ENCODE results near the gene ELAC1.
A peak's percentile ranks its signal among the peaks of the same experiment; 100 is the strongest.

The ELAC1 gene

DNA sequence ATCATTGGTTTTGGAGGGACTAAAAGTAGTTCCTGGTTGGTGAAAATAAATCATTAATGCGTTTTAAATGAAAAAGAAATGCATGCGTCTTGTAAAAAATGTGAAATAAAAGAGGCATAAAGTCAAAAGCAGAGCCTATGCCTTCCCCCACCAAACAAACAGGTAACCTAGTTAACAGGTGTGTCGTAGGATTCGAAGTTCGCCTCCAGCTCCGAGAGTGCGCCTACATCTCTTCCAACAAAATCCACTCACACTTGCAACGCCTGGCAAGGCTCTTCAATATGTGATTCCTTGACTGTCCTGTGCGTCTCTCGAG is 61.5 kb downstream of the ELAC1 start:
- DNase-seq: no peak
- no peaks in the 10 kb centered on the region for H3K9me2 ChIP-seq (replicated peaks; ENCODE audit: insufficient read depth, low read length)
- TF ChIP-seq EZH2phosphoT487 (IDR thresholded peaks at IDR 0.05; ENCODE audit: low read length) (no peak), EZH2 (optimal IDR thresholded peaks at IDR 0.05; ENCODE audit: low read depth, low read length) (no peak)
- TF ChIP-seq, protein P1, sequence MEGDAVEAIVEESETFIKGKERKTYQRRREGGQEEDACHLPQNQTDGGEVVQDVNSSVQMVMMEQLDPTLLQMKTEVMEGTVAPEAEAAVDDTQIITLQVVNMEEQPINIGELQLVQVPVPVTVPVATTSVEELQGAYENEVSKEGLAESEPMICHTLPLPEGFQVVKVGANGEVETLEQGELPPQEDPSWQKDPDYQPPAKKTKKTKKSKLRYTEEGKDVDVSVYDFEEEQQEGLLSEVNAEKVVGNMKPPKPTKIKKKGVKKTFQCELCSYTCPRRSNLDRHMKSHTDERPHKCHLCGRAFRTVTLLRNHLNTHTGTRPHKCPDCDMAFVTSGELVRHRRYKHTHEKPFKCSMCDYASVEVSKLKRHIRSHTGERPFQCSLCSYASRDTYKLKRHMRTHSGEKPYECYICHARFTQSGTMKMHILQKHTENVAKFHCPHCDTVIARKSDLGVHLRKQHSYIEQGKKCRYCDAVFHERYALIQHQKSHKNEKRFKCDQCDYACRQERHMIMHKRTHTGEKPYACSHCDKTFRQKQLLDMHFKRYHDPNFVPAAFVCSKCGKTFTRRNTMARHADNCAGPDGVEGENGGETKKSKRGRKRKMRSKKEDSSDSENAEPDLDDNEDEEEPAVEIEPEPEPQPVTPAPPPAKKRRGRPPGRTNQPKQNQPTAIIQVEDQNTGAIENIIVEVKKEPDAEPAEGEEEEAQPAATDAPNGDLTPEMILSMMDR (IDR thresholded peaks at IDR 0.05; ENCODE audit: low read length): no peak
- H4K20me1 ChIP-seq (ENCODE audit: insufficient read depth, low read length): peaks cover 25% of the 10 kb centered on the region; the same call in 1 of the 2 replicates
- no peaks in the 10 kb centered on the region for H3K27me3 ChIP-seq (replicated peaks; ENCODE audit: insufficient read depth, low read length)
- no peaks in the 10 kb centered on the region for H3K9me3 ChIP-seq (replicated peaks; ENCODE audit: insufficient read depth, low read length)
- peak overlapping the region; percentile 70 for H3K4me2 ChIP-seq (ENCODE audit: low read depth, low read length)
- peak overlapping the region; percentile 71 for H3K4me3 ChIP-seq (ENCODE audit: low read length)
- peak overlapping the region; percentile 83 for H2AFZ ChIP-seq (ENCODE audit: low read length)
- peaks cover 22% of the 10 kb centered on the region for H3K4me1 ChIP-seq (ENCODE audit: low read length)
- peak overlapping the region; percentile 84 for H3K9ac ChIP-seq (ENCODE audit: low read length)
- 0 out of 2 replicates have a peak, but pooled peaks cover 4% of the 10 kb centered on the region for H3F3A ChIP-seq (ENCODE audit: insufficient read depth, low read length)
- H3K27ac ChIP-seq (ENCODE audit: low read length): peak overlapping the region; percentile 70
- peaks cover 56% of the 10 kb centered on the region for H3K79me2 ChIP-seq (ENCODE audit: low read length)
- H3K36me3 ChIP-seq (replicated peaks; ENCODE audit: insufficient read depth, low read length): peaks cover 4% of the 10 kb centered on the region; the same call in 1 of the 2 replicates

DNA sequence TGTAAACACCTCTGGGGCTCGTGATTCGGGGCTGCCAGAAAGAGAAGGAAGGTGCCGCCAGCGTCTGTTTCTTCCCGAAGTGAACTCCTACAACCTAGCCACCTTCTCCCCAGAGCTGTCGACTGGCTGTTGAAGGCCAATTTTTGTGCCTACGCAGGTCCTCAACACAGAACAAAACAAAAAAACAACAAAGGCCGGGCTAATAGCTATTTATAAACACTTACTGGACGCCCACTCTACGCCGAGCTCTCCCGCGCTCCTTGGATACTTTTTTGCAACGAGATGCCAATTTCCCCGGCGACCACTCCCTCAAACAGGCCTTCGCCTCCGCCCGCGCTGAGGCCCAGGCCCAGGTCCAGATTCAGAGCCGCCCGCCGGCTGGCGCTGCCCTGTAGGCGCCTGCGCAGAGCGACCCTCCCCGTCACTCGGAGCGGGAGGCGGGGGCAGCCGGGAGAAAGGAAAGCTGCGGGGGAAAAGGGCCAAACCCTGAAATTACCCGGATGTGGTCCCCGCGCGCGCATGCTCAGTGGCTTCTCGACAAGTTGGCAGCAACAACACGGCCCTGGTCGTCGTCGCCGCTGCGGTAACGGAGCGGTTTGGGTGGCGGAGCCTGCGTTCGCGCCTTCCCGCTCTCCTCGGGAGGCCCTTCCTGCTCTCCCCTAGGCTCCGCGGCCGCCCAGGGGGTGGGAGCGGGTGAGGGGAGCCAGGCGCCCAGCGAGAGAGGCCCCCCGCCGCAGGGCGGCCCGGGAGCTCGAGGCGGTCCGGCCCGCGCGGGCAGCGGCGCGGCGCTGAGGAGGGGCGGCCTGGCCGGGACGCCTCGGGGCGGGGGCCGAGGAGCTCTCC is 62.1 kb downstream of the ELAC1 start, which contains the start of gene SMAD4:
SMAD4 (plus strand) TSS at position 520 of the 843 bp plus-strand sequence. CDS start 16,834 bp downstream, outside the sequence.
- peaks cover 30% of the 10 kb centered on the region for H4K20me1 ChIP-seq (ENCODE audit: insufficient read depth, low read length)
- DNase-seq: peak; percentile 95
- peak within 1 kb of the TSS; percentile 86 for H3K4me3 ChIP-seq (ENCODE audit: low read length)
- H3K9ac ChIP-seq (ENCODE audit: low read length): peak within 1 kb of the TSS; percentile 84
- H3K36me3 ChIP-seq (replicated peaks; ENCODE audit: insufficient read depth, low read length): peaks cover 4% of the 10 kb centered on the region; the same call in 1 of the 2 replicates
- peak within 1 kb of the TSS; percentile 83 for H2AFZ ChIP-seq (ENCODE audit: low read length)
- no peaks in the 10 kb centered on the region for H3K27me3 ChIP-seq (replicated peaks; ENCODE audit: insufficient read depth, low read length)
- peak within 1 kb of the TSS; percentile 70 for H3K27ac ChIP-seq (ENCODE audit: low read length)
- TF ChIP-seq EZH2phosphoT487 (IDR thresholded peaks at IDR 0.05; ENCODE audit: low read length) (no peak), EZH2 (optimal IDR thresholded peaks at IDR 0.05; ENCODE audit: low read depth, low read length) (no peak)
- TF ChIP-seq, protein P1 (IDR thresholded peaks at IDR 0.05; ENCODE audit: low read length): no peak
- H3K79me2 ChIP-seq (ENCODE audit: low read length): peaks cover 62% of the 10 kb centered on the region
- H3K4me2 ChIP-seq (ENCODE audit: low read depth, low read length): peak within 1 kb of the TSS; percentile 90
- H3K4me1 ChIP-seq (ENCODE audit: low read length): peaks cover 25% of the 10 kb centered on the region
- H3K9me2 ChIP-seq (replicated peaks; ENCODE audit: insufficient read depth, low read length): no peaks in the 10 kb centered on the region
- no peaks in the 10 kb centered on the region for H3K9me3 ChIP-seq (replicated peaks; ENCODE audit: insufficient read depth, low read length)
- 0 out of 2 replicates have a peak, but pooled peaks cover 4% of the 10 kb centered on the region for H3F3A ChIP-seq (ENCODE audit: insufficient read depth, low read length)

DNA sequence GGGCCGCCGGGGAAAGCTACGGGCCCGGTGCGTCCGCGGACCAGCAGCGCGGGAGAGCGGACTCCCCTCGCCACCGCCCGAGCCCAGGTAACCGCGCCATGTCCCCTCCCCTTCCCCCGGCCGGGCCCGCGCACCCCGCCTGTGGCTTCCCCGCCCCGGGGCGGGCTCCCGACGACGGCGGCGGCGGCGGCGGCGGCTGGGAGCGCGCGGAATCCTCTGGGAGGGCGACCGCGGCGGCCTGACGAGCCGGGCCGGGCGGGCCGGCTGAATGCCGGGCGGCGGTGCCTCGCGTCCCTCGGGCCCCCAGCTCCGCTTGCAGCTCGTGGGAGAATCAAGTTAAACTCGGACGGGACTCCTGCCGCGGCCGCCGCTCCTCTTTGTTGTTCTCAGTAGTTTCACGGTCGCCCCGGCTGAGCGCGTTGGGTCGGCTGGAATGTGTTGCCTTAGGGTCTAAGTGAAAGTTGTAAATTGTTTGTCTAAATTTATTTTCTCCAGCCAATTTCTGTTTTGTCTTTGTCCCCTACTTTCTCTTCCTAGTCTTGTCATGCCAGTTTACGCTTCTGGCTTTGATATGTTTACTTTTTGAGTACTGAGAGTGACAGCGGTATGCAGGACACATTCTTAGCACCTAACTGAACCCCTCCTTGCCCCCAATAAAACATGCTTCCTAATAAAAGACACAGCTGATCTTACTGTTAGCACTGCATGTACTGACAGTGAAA is 62.9 kb downstream of the ELAC1 start:
- no peaks in the 10 kb centered on the region for H3K9me2 ChIP-seq (replicated peaks; ENCODE audit: insufficient read depth, low read length)
- peak overlapping the region; percentile 23; the same call in 1 of the 2 replicates for H3K27ac ChIP-seq (ENCODE audit: low read length)
- H3K9me3 ChIP-seq (replicated peaks; ENCODE audit: insufficient read depth, low read length): no peaks in the 10 kb centered on the region
- H2AFZ ChIP-seq (ENCODE audit: low read length): no peak overlapping the region
- peaks cover 70% of the 10 kb centered on the region for H3K79me2 ChIP-seq (ENCODE audit: low read length)
- H3K4me3 ChIP-seq (ENCODE audit: low read length): peak overlapping the region; percentile 86
- peak overlapping the region; percentile 58 for H3K9ac ChIP-seq (ENCODE audit: low read length)
- peak; percentile 65 for DNase-seq
- H4K20me1 ChIP-seq (ENCODE audit: insufficient read depth, low read length): peaks cover 38% of the 10 kb centered on the region
- 0 out of 2 replicates have a peak, but pooled peaks cover 4% of the 10 kb centered on the region for H3F3A ChIP-seq (ENCODE audit: insufficient read depth, low read length)
- peaks cover 25% of the 10 kb centered on the region for H3K4me1 ChIP-seq (ENCODE audit: low read length)
- peaks cover 4% of the 10 kb centered on the region; the same call in 1 of the 2 replicates for H3K36me3 ChIP-seq (replicated peaks; ENCODE audit: insufficient read depth, low read length)
- peak overlapping the region; percentile 90 for H3K4me2 ChIP-seq (ENCODE audit: low read depth, low read length)
- H3K27me3 ChIP-seq (replicated peaks; ENCODE audit: insufficient read depth, low read length): no peaks in the 10 kb centered on the region
- TF ChIP-seq EZH2phosphoT487 (IDR thresholded peaks at IDR 0.05; ENCODE audit: low read length) (no peak), EZH2 (optimal IDR thresholded peaks at IDR 0.05; ENCODE audit: low read depth, low read length) (no peak)
- TF ChIP-seq, protein P1 (IDR thresholded peaks at IDR 0.05; ENCODE audit: low read length): no peak

Data from MM.1S (cell line).